H1 (cell line): ENCODE data around the gene NTN1. TPM values are rescaled to one million over a fixed set of nuclear protein-coding genes. Genes with fewer than 3 reads are reported as not detected.

Source experiments
- CTCF ChIA-PET: fragments of 300-600 bp; sonication (Branson Sonifier 250); formaldehyde crosslinking; loops from one replicate; lab custom pipeline; 2021; ENCODE audit not compliant: partially characterized antibody; lab: Charles Lee
- POLR2A ChIA-PET: fragments of 300-600 bp; sonication (Branson Sonifier 250); formaldehyde crosslinking; loops from one replicate; lab custom pipeline; 2021; ENCODE audit warnings: inconsistent platforms; ENCODE audit not compliant: partially characterized antibody; lab: Charles Lee
- DNase-seq, 2 experiments: peaks; one replicate each; pipeline versions ENCODE4 v3.0.0 to v3.0.0-alpha.2; 2010 to 2022; ENCODE audit warnings: low spot score in 2 of 2, low read depth in 1 of 2, mixed read lengths in 1 of 2
- FAIRE-seq: peaks from 2 replicates; lab custom pipeline; 2011; peaks lifted over from hg19 to GRCh38; lab: Jason Lieb, UNC
- H2AFZ ChIP-seq: 2 replicates; pipeline ENCODE4 v1.8.1; 2012; ENCODE audit warnings: low read length, inconsistent platforms
- H2AK5ac ChIP-seq: 2 replicates; pipeline ENCODE4 v1.6.1; 2013; ENCODE audit warnings: low read depth, low read length
- H2BK120ac ChIP-seq: replicated peaks from 2 replicates; pipeline ENCODE3; 2013; ENCODE audit warnings: low read depth, low read length, inconsistent platforms
- H2BK12ac ChIP-seq: 2 replicates; pipeline ENCODE4 v1.6.1; 2013; ENCODE audit warnings: low read depth, low read length
- H2BK15ac ChIP-seq: 2 replicates; pipeline ENCODE4 v1.6.1; 2013; ENCODE audit warnings: low read length
- H2BK20ac ChIP-seq: 2 replicates; pipeline ENCODE4 v1.6.1; 2013; ENCODE audit warnings: low read length
- H2BK5ac ChIP-seq: 2 replicates; pipeline ENCODE4 v1.6.1; 2013; ENCODE audit warnings: low read depth, low read length
- H3K14ac ChIP-seq: 2 replicates; pipeline ENCODE4 v1.6.1; 2013; ENCODE audit warnings: inconsistent platforms; ENCODE audit not compliant: insufficient read length
- H3K18ac ChIP-seq: 2 replicates; pipeline ENCODE4 v1.6.1; 2013; ENCODE audit warnings: low read length; ENCODE audit errors: extremely low read depth
- H3K23ac ChIP-seq: 2 replicates; pipeline ENCODE4 v1.6.1; 2013; ENCODE audit warnings: inconsistent platforms; ENCODE audit not compliant: insufficient read length
- H3K23me2 ChIP-seq: 2 replicates; pipeline ENCODE4 v1.6.1; 2013; ENCODE audit warnings: low read depth, low read length
- H3K27ac ChIP-seq: 2 replicates; pipeline ENCODE4 v1.6.1; 2011; ENCODE audit warnings: low read depth, low read length, inconsistent platforms
- H3K27me3 ChIP-seq, 4 experiments: replicated peaks in 1 of 4; 1 replicate in 1 of 4; 2 replicates in 3 of 4; pipeline versions ENCODE4 v1.6.1 to v1.8.1; 2011 to 2013; ENCODE audit warnings: low read length in 3 of 4, mild to moderate bottlenecking in 3 of 4, inconsistent platforms in 2 of 4, mixed read lengths in 2 of 4, moderate library complexity in 1 of 4; ENCODE audit not compliant: control insufficient read depth in 3 of 4, insufficient read depth in 3 of 4; ENCODE audit errors: extremely low read depth in 1 of 4
- H3K36me3 ChIP-seq, 4 experiments: 2 replicates each; pipeline versions ENCODE4 v1.6.1 to v1.8.1; 2011 to 2013; ENCODE audit warnings: mild to moderate bottlenecking in 4 of 4, low read length in 3 of 4, moderate library complexity in 2 of 4, control low read depth in 1 of 4, inconsistent platforms in 1 of 4; ENCODE audit not compliant: insufficient read depth in 4 of 4, control insufficient read depth in 2 of 4
- H3K4ac ChIP-seq: replicated peaks from 2 replicates; pipeline ENCODE3; 2013; ENCODE audit warnings: low read length, low read depth, mixed read lengths, inconsistent platforms; ENCODE audit not compliant: insufficient read length
- H3K4me1 ChIP-seq, 4 experiments: replicated peaks in 1 of 4; 1 replicate in 1 of 4; 2 replicates in 3 of 4; pipeline versions ENCODE4 v1.6.1 to v1.8.1; 2011 to 2013; ENCODE audit warnings: low read length in 3 of 4, inconsistent platforms in 2 of 4, mixed read lengths in 1 of 4; ENCODE audit not compliant: insufficient read depth in 4 of 4, control insufficient read depth in 3 of 4
- H3K4me2 ChIP-seq, 2 experiments: 2 replicates each; pipeline versions ENCODE4 v1.6.1 to v1.8.1; 2011 to 2013; ENCODE audit warnings: low read depth in 2 of 2, low read length in 2 of 2, control low read depth in 1 of 2, inconsistent platforms in 1 of 2, mild to moderate bottlenecking in 1 of 2; ENCODE audit not compliant: insufficient read depth in 1 of 2
- H3K4me3 ChIP-seq, 4 experiments: fragments of 200-600, 300-600 bp in 1 of 4; sonication (generic), shearing (Covaris generic), sonication (Bioruptor Twin) in 1 of 4; 2 replicates each; pipeline versions ENCODE4 v1.5.1 to v1.8.1; 2011 to 2016; ENCODE audit warnings: low read length in 4 of 4, low read depth in 3 of 4, control low read depth in 2 of 4, inconsistent platforms in 2 of 4, mild to moderate bottlenecking in 2 of 4, mixed read lengths in 1 of 4, moderate library complexity in 1 of 4; ENCODE audit not compliant: insufficient read depth in 2 of 4; ENCODE audit errors: extremely low read depth in 1 of 4
- H3K56ac ChIP-seq: replicated peaks from 2 replicates; pipeline ENCODE3; 2013; ENCODE audit warnings: low read depth, mild to moderate bottlenecking, mixed read lengths, low read length, inconsistent platforms; ENCODE audit not compliant: insufficient read length
- H3K79me1 ChIP-seq: 2 replicates; pipeline ENCODE4 v1.6.1; 2013; ENCODE audit warnings: low read depth, low read length, control low read depth
- H3K79me2 ChIP-seq, 2 experiments: 2 replicates each; pipeline versions ENCODE4 v1.6.1 to v1.8.1; 2012 to 2013; ENCODE audit warnings: low read length in 2 of 2, mild to moderate bottlenecking in 2 of 2, inconsistent platforms in 1 of 2; ENCODE audit not compliant: insufficient read depth in 2 of 2, control insufficient read depth in 1 of 2
- H3K9ac ChIP-seq, 4 experiments: replicated peaks in 1 of 4; 1 replicate in 1 of 4; 2 replicates in 3 of 4; pipeline versions ENCODE4 v1.6.1 to v1.8.1; 2011 to 2013; ENCODE audit warnings: low read depth in 3 of 4, low read length in 3 of 4, control low read depth in 2 of 4, mild to moderate bottlenecking in 2 of 4, moderate library complexity in 2 of 4, inconsistent platforms in 1 of 4; ENCODE audit errors: extremely low read depth in 1 of 4
- H3K9me3 ChIP-seq, 2 experiments: 2 replicates each; pipeline versions ENCODE4 v1.6.1 to v1.8.1; 2012 to 2013; ENCODE audit warnings: mild to moderate bottlenecking in 2 of 2, moderate library complexity in 2 of 2, control low read depth in 1 of 2, inconsistent platforms in 1 of 2, low read depth in 1 of 2, low read length in 1 of 2, mixed read lengths in 1 of 2; ENCODE audit not compliant: insufficient read depth in 2 of 2
- H4K20me1 ChIP-seq, 2 experiments: replicated peaks in 1 of 2; 2 replicates each; pipeline versions ENCODE3 to v1.8.1; 2011 to 2013; ENCODE audit warnings: inconsistent platforms in 2 of 2, low read length in 2 of 2, mild to moderate bottlenecking in 1 of 2; ENCODE audit not compliant: insufficient read depth in 2 of 2, control insufficient read depth in 1 of 2
- H4K5ac ChIP-seq: 2 replicates; pipeline ENCODE4 v1.6.1; 2013; ENCODE audit warnings: low read length, low read depth, mixed read lengths, inconsistent platforms; ENCODE audit not compliant: insufficient read length
- H4K8ac ChIP-seq: 2 replicates; pipeline ENCODE4 v1.8.0; 2013; ENCODE audit warnings: mild to moderate bottlenecking, moderate library complexity, low read length, inconsistent platforms; ENCODE audit not compliant: insufficient read depth; ENCODE audit errors: extremely low read depth
- H4K91ac ChIP-seq: replicated peaks from 2 replicates; pipeline ENCODE3; 2013; ENCODE audit warnings: low read length, mixed read lengths, inconsistent platforms; ENCODE audit not compliant: insufficient read length
- ASH2L ChIP-seq: fragments of 200-600, 300-600 bp; sonication (generic); IDR thresholded peaks from one replicate; pipeline ENCODE4 v1.7.1; 2017; ENCODE audit warnings: low read length
- BACH1 ChIP-seq: IDR thresholded peaks from 2 replicates; pipeline ENCODE4 v1.6.1; 2012; ENCODE audit warnings: low read length, improper control_type of control experiment
- CREB1 ChIP-seq: IDR thresholded peaks from 2 replicates; pipeline ENCODE4 v1.6.1; 2012; ENCODE audit warnings: inconsistent platforms
- HDAC2 ChIP-seq, 2 experiments: fragments of 300-600 bp in 1 of 2; sonication (generic) in 1 of 2; IDR thresholded peaks; 2 replicates each; pipeline ENCODE4 v1.6.1; 2011 to 2012; ENCODE audit warnings: low read depth in 2 of 2, low read length in 2 of 2, mild to moderate bottlenecking in 2 of 2, moderate library complexity in 2 of 2, borderline replicate concordance in 1 of 2, inconsistent platforms in 1 of 2
- MAFK ChIP-seq: IDR thresholded peaks from 2 replicates; pipeline ENCODE4 v1.6.1; 2012; ENCODE audit warnings: low read depth, mild to moderate bottlenecking, improper control_type of control experiment, low read length
- POU5F1 ChIP-seq: IDR thresholded peaks from 2 replicates; pipeline ENCODE4 v1.6.1; 2011; ENCODE audit warnings: low read depth, mild to moderate bottlenecking, low read length, moderate library complexity
- RNF2 ChIP-seq: fragments of 200-900, 300-1000 bp; sonication (generic); IDR thresholded peaks from 2 replicates; pipeline ENCODE4 v1.7.1; 2016; ENCODE audit warnings: borderline replicate concordance, low read depth, mild to moderate bottlenecking, antibody characterized with exemption, low read length; ENCODE audit not compliant: poor library complexity, severe bottlenecking; ENCODE audit errors: missing control alignments
- WGBS, 2 experiments: shearing (Covaris generic) in 1 of 2; methylation state at CpG; one replicate each; pipeline versions ENCODE4 v1.1.6 to v1.1.7; 2013 to 2015; ENCODE audit warnings: low lambda C conversion rate in 2 of 2, mixed read lengths in 2 of 2, inconsistent platforms in 1 of 2, low coverage in 1 of 2, missing lambda C conversion rate in 1 of 2; ENCODE audit not compliant: insufficient replicate concordance in 2 of 2, insufficient coverage in 1 of 2, insufficient read length in 1 of 2; ENCODE audit errors: extremely low coverage in 1 of 2, missing lambda C conversion rate in 1 of 2; 5-methylcytosine and 5-hydroxymethylcytosine counted together
- polyA plus RNA-seq, 7 experiments: library from polyadenylated mRNA; depleted of rRNA in 3 of 7; stranded (reverse) in 5 of 7; unstranded in 2 of 7; fragments of >200 nt in 5 of 7; fragments of 200-250 nt in 2 of 7; gene quantifications; 1 replicate in 5 of 7; 2 replicates in 1 of 7; 4 replicates in 1 of 7; pipeline versions ENCODE4 v1.2.1 to v1.2.3, GENCODE V29; 2011 to 2013; ENCODE audit warnings: missing spikeins in 2 of 7, mixed read lengths in 2 of 7
- total RNA-seq: library from RNA; stranded (reverse); fragmentation: NEBNext Ultra II Directional; extraction: Animal tissue kit (Norgen Biotek cat#: 25700); gene quantifications from 2 replicates; pipeline ENCODE4 v1.2.1, GENCODE V29; 2021
- TF ChIP-seq, protein P1 (sequence below), 3 experiments: IDR thresholded peaks; 1 replicate in 2 of 3; 2 replicates in 1 of 3; pipeline versions ENCODE4 v1.5.1 to v1.6.1; 2011; ENCODE audit warnings: low read length in 3 of 3, mild to moderate bottlenecking in 3 of 3, inconsistent platforms in 2 of 3, low read depth in 1 of 3, moderate library complexity in 1 of 3; ENCODE audit not compliant: insufficient read depth in 1 of 3; ENCODE audit errors: control extremely low read depth in 1 of 3

NTN1 gene
- total and polyA plus RNA-seq, 2 of the 8 experiments (the other 6 are each of a cell fraction or from before 2014, with no cell fraction given) = 2.0 to 2.3 TPM

DNA sequence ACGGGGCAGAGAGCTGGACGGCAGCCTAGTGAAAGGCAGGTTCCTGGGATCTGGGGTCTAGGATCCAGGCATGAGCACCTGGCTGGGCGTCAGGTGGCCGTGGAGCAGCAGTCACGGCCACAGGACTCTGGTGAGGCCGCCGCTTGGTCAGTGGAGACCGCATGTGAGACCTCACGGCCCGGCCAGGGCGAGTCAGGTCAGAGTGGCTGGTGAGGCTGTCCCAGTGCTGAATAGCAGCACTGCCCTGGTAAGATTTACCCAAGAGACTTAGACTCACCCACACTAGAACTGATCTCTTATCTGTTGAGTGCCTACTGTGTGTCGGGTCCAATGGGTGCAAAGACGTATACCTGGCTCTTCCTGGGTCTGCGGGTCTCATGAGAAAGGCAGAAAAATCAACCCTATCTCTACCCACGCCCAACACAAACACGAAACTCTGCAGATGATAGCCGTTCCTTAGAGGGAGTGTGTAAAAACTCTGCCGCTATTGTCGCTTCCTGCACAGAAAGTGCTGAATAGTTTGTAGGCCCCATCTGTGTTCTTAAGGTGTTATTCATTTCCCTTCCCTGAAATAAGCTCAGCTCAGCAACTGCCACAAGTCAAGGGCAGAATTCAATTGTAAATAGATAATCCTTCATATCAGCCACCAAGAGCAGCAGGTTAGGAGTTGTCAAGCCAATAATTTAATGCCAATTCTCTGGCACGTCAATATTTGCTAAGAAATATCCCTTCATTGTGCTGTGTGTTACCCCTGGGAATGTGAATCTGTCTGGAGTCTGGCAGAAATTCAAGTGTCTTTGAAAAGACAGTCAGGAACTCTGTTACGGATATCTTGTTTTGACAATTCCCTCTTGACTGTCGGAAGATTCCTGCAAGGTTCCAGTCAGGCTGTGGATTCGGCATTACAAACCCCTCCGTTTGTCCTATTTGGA, 240.0 kb downstream of the NTN1 start:
- H3K9me3 ChIP-seq = no peaks in the 10 kb centered on the region
- no peak for FAIRE-seq
- no peak overlapping the region for H2BK20ac ChIP-seq
- H3K23ac ChIP-seq = no peak overlapping the region
- peaks cover 0 to 8% (median 2%) of the 10 kb centered on the region in 4 experiments; a peak in 4 of 7 replicates for H3K4me1 ChIP-seq
- no peak overlapping the region for H4K91ac ChIP-seq
- CTCF ChIA-PET = interaction anchor here (2.9 kb wide), 1 partner anchor 11 kb away, joined by 11 read pairs; no protein-coding TSS in a partner anchor
- H2BK5ac ChIP-seq = no peak overlapping the region
- no peaks in the 10 kb centered on the region for H4K20me1 ChIP-seq
- WGBS, 2 experiments = 90% methylated on average over 24 of the region's 24 CpGs; no CpG with 5 or more reads in 1 of the 2 experiments
- H2BK15ac ChIP-seq = 0 out of 2 replicates have a peak overlapping the region, but pooled peaks have one; percentile 81
- peak overlapping the region; percentile 58; the same call in 1 of the 2 replicates for H4K8ac ChIP-seq
- H3K14ac ChIP-seq = no peak overlapping the region
- no peak for DNase-seq
- no peaks in the 10 kb centered on the region for H3K23me2 ChIP-seq
- no peak overlapping the region for H3K9ac ChIP-seq
- no peak overlapping the region for H3K27ac ChIP-seq
- no peak overlapping the region for H3K56ac ChIP-seq
- no peak overlapping the region for H2BK120ac ChIP-seq
- H3K4ac ChIP-seq = no peak overlapping the region
- POLR2A ChIA-PET = interaction anchor here (1.0 kb wide), 1 partner anchor 13 kb away, joined by 3 read pairs; no protein-coding TSS in a partner anchor
- no peak overlapping the region for H2AFZ ChIP-seq
- H2AK5ac ChIP-seq = no peak overlapping the region
- 0 out of 2 replicates have a peak overlapping the region, but pooled peaks have one; percentile 50 for H2BK12ac ChIP-seq
- H3K4me3 ChIP-seq = no peak overlapping the region
- no peak overlapping the region for H3K4me2 ChIP-seq
- H4K5ac ChIP-seq = no peak overlapping the region
- H3K79me1 ChIP-seq = no peaks in the 10 kb centered on the region
- no peaks in the 10 kb centered on the region for H3K36me3 ChIP-seq
- H3K27me3 ChIP-seq = peaks cover 0 to 1% (median 0%) of the 10 kb centered on the region in 4 experiments; a peak in 2 of 7 replicates
- H3K79me2 ChIP-seq = no peaks in the 10 kb centered on the region
- no peak overlapping the region; the same call in 1 of the 2 replicates for H3K18ac ChIP-seq
- TF ChIP-seq MAFK (no peak), ASH2L (no peak), HDAC2 (IDR thresholded peaks at IDR 0.05; ENCODE audit: borderline replicate concordance in 1 of 2, low read depth in 2 of 2, low read length in 2 of 2) (no peak), RNF2 (no peak), BACH1 (no peak), CREB1 (no peak), POU5F1 (no peak)
- TF ChIP-seq, protein P1, sequence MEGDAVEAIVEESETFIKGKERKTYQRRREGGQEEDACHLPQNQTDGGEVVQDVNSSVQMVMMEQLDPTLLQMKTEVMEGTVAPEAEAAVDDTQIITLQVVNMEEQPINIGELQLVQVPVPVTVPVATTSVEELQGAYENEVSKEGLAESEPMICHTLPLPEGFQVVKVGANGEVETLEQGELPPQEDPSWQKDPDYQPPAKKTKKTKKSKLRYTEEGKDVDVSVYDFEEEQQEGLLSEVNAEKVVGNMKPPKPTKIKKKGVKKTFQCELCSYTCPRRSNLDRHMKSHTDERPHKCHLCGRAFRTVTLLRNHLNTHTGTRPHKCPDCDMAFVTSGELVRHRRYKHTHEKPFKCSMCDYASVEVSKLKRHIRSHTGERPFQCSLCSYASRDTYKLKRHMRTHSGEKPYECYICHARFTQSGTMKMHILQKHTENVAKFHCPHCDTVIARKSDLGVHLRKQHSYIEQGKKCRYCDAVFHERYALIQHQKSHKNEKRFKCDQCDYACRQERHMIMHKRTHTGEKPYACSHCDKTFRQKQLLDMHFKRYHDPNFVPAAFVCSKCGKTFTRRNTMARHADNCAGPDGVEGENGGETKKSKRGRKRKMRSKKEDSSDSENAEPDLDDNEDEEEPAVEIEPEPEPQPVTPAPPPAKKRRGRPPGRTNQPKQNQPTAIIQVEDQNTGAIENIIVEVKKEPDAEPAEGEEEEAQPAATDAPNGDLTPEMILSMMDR (IDR thresholded peaks at IDR 0.05; ENCODE audit: control extremely low read depth in 1 of 3, insufficient read depth in 1 of 3, low read depth in 1 of 3, low read length in 3 of 3) = no peak
